ENCODE data around the gene KSR1.

KSR1 gene

GRCh38 chr17:27575096-27575911 is 119.1 kb downstream of the KSR1 start:
- no peak for DNase-seq

DNA sequence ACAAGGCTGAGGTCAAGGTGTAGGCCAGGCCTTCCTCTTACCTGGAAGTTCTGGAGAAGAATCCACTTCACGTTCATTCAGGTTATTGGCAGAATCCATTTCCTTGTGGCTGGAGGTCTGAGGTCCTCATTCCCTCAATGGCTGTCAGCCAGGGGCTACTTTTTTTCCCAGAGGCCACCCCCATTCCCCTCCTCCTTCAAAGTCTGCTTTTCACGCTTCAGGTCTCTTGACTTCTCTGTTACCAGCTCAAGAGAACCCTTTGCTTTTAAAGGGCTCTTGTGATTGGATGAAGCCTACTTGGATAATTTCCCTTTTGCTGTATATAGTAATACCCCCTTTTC is 119.6 kb downstream of the KSR1 start:
- no peak for DNase-seq

DNA sequence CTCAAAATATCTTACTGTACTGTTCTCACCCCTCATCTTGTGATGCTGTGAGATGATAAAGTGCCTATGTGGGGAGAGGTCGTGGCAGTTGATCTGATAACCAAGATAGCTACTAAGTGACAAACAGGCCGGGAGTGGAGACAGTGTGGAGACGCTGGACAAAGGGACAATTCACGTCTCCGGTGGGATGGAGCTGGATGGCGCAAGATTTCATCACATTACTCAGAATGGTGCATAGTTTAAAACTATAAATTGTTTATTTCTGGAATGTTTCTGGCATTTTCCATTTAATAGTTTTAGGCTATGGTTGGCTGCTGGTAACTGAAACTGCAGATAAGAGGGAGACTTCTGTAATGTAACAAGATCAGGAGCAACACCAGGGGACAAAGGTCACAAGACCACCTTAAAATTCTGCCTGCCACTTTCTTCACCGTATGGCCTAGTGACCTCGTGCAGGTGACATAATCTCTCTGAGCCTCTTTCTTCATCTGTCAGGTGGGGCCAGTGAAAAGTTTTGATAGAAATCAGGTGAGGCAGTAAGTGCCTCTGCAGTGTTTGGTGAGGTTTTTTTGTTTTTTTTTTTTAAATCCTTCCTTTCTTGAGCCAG is 120.3 kb downstream of the KSR1 start:
- DNase-seq = peak; percentile 46

GRCh38 chr17:27577121-27577761 is 121.0 kb downstream of the KSR1 start:
- peak; percentile 90 for DNase-seq

- peak; percentile 77 for DNase-seq
These were observed 121.9 kb downstream of the KSR1 start for GRCh38 chr17:27577884-27578717.

- peak; percentile 35 for DNase-seq
These were observed 122.5 kb downstream of the KSR1 start for GRCh38 chr17:27578718-27579085.

- DNase-seq = no peak
These were observed 123.1 kb downstream of the KSR1 start for GRCh38 chr17:27579304-27579703.

GRCh38 chr17:27579897-27580321 is 123.7 kb downstream of the KSR1 start:
- no peak for DNase-seq

DNA sequence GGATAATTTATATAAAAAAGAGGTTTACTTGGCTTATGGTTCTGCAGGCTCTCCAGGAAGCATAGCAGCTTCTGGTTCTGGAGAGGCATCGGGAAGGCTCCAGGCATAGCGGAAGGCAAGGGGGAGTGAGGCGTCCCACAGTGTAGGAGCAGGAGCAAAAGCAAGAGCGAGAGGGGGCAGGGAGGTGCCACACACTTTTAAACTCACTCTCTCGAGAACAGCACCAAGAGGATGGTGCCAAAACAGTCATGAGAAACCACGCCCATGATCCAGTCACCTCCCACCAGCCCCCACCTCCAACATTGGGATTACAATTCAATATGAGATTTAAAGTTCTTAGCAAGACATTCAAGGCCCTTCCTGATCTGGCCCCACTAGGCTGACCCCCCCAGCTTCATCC is 124.8 kb downstream of the KSR1 start:
- no peak for DNase-seq

DNA sequence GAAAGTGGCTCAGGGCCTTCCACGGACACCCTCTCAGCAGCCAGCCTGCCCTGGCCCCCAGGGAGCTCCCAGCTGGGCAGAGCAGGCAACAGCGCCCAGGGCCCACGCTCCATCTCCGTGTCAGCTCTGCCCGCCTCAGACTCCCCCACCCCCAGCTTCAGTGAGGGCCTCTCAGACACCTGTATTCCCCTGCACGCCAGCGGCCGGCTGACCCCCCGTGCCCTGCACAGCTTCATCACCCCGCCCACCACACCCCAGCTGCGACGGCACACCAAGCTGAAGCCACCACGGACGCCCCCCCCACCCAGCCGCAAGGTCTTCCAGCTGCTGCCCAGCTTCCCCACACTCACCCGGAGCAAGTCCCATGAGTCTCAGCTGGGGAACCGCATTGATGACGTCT is 126.4 kb downstream of the KSR1 start:
- DNase-seq = no peak

- DNase-seq = no peak
These were observed 129.0 kb downstream of the KSR1 start for GRCh38 chr17:27585153-27585681.

DNA sequence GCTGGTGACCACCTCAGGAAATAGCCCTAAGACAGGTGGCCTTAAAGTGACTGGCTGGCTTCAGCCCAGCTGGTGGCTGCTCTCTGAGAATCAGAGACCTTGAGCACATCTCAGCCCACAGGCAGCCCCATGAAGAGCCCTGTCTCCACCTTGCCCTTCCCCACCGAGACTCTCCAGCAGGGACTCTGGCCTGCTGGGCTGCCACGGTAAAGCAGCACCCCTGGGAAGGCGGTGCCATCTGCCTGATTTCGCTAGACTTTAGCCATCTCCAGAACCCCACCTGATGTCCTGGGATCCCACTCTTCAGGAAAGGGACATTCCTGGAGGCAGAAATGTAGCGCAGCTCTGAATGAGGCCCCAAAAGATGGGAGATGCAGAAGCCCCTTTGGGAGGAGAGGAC is 129.5 kb downstream of the KSR1 start:
- DNase-seq = no peak

- DNase-seq = peak; percentile 92
These were observed 130.0 kb downstream of the KSR1 start for GRCh38 chr17:27586203-27586721.

DNA sequence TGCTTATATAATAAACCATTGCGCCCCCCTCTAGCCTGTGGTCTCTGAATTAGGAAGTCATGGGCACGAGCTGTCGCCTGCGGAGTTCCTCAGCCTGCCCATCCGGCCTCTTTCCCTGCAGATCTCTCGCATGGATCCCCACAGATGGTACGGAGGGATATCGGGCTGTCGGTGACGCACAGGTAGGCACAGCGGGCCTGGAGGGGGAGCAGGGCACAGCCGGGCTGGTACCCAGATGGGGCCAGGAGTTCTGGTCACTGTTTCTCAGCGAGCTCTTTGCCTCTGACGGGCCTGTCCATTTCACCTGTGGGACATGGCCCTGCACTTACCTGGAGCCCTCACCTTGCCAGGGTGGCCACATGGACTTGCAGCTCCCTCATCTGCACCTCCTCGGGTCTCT is 132.1 kb downstream of the KSR1 start:
- DNase-seq = no peak

- no peak for DNase-seq
These were observed 134.6 kb downstream of the KSR1 start for GRCh38 chr17:27590864-27591263.

DNA sequence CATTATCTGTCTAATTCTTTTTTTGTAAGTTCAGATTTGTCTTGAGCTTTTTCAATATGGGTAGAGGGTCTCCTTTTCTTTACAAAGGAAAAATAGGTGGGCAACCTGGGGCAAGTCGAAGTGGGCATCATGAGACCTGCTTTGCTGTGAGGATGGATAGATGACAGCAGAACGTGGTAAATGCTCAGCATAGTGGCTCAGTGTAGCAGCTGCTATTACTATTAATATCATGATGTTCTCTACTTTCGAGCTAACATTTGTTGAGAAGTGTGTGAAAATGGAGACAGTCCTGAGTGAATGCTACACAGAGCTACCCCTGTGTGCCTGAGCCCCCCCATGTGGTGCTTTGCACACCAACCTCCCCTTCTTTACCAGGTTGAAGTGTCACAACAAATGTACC is 135.7 kb downstream of the KSR1 start:
- no peak for DNase-seq

DNA sequence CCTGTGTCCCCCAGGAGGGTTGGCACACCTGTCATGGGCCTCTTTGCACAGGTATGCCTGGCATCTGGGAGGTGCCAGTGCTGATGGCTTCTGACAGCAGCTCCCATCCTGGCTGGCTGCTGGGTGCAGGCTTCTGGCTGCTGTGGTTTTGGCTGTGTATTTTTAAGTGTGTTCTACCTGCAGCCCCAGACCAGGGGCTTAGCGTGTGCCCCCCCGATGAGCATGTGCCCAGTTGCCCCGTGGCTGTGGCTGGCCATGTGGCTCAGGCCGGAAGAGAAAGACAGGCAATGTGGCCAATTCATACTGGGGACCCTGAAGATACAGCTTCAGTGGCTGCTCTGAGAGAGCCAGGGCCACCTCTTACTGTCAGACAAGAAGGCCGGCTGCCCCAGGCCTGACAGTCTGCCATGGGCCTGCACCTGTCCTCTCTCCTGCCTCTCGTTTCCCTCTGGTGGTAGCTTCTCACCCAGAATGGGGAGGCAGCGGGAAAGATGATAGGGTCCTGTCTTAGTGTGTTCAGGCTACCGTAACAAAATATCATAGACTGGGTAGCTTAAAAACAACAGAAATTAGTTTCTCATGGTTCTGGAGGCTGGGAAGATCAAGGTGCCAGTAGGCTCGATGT is 137.1 kb downstream of the KSR1 start:
- no peak for DNase-seq

- DNase-seq = no peak
These were observed 137.6 kb downstream of the KSR1 start for GRCh38 chr17:27593857-27594255.

GRCh38 chr17:27595208-27595607 is 139.0 kb downstream of the KSR1 start:
- DNase-seq = no peak

DNA sequence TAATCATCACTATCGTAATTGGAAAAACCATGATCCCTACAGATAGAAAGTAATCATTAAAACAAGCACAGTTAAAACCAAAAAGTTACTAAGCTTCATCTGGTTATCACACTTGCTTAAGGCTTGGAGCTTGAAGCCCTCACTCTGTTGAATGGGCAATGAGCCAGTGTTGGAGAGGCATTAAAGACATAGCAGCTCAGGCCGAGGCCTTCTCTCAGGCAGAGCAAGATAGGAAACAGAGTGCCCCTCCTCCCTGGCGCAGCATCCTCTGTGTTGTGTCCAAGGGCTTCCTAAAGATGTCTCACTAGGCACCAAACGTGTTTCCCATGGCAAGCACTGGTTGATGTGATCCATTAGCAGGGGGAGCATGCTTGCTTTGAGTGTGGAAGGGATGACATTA is 139.8 kb downstream of the KSR1 start:
- no peak for DNase-seq

DNA sequence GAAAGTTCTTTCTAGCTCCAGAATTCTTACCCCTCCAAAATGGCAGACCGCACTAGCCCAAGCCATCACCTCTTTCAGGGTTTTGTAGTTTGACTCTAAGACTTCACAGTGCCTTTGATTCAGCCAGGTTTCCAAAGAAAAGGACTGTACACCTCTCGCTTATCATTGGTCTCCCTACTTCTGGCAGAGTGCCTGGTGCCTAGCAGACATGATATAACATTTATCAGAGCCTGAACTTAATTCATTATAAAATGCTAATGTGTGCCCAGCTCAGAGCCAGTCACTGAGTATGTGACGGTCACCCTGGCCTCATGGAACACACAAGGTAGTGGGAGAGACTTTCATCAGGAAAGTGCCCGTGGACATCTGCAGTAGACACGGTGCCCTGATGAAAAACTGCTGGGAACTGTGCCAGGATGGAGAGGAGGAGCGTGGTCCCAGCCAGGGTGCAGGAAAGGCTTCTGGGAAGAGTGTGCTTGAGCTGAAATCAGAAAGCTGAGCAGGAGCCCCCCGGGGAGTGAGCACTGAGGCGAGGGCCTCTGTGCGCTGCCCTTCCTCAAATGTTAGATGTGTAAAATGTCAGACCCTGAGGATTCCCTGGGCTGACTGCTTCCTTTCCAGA is 140.4 kb downstream of the KSR1 start:
- DNase-seq = no peak

DNA sequence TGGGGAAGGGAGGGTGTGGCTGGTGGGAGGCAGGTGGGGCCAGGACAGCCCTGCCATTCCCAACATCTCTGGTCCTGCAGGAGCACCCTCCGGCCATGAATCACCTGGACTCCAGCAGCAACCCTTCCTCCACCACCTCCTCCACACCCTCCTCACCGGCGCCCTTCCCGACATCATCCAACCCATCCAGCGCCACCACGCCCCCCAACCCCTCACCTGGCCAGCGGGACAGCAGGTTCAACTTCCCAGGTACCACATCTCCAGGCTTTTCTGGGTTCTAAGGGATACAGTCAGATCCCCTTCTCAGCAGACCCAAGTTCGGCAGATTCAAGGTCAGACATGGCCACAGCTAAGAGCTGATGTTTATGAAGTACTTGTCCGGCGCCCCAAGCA is 140.9 kb downstream of the KSR1 start:
- no peak for DNase-seq

Data from fibroblast of skin of right biceps (primary cell).